GM19099 (cell line): Measurements from ENCODE around the gene STRN.

Experiments
- POLR2A ChIP-seq: IDR thresholded peaks from 3 replicates; pipeline ENCODE4 v1.6.1; 2011; ENCODE audit warnings: low read depth; ENCODE audit not compliant: insufficient read length; ENCODE audit errors: extremely low read depth

STRN gene, protein sequence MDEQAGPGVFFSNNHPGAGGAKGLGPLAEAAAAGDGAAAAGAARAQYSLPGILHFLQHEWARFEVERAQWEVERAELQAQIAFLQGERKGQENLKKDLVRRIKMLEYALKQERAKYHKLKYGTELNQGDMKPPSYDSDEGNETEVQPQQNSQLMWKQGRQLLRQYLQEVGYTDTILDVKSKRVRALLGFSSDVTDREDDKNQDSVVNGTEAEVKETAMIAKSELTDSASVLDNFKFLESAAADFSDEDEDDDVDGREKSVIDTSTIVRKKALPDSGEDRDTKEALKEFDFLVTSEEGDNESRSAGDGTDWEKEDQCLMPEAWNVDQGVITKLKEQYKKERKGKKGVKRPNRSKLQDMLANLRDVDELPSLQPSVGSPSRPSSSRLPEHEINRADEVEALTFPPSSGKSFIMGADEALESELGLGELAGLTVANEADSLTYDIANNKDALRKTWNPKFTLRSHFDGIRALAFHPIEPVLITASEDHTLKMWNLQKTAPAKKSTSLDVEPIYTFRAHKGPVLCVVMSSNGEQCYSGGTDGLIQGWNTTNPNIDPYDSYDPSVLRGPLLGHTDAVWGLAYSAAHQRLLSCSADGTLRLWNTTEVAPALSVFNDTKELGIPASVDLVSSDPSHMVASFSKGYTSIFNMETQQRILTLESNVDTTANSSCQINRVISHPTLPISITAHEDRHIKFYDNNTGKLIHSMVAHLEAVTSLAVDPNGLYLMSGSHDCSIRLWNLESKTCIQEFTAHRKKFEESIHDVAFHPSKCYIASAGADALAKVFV

DNA sequence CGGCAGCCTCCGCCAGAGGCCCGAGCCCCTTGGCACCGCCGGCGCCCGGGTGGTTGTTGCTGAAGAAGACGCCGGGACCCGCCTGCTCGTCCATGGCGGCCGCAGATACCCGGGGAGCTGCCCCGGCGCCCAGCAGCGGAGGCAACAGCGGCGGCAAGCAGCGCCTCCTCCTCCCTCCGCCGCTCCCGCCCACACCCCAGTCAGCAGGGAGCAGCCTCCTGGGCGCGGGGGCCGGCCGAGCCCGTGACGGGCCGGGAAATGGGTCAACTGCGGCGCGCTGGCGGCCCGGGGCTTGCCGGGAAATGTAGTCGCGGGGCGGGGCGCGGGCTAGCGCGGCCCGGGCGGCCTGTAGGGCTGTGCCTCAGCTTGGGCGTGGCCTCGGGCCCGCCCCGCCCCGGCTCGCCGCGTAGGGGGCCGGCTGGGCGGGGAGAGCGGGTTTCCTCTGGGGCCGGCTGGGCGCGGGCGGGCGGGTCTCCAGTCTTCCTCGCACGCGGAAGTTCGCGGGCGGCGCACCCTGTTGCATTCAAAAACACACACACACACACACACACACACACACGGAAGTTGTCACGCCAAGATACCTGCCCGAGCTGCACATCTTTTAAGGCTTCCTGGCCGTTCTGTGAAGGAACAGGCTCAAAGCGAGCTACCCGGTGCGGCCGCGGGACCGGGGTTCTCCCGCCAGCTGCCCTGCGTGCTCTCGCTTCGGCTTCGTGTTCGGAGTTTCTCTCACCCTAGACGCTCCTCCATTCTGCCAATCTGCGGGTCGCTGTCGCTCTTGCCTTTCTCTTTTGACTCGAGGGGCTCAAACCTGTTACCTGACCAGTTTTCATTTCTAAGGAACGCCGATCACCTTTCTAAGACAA is at the start of gene STRN:
TSS of gene STRN (minus strand) at position 167 of the 866 bp plus-strand sequence. CDS start at position 94, 73 bp downstream.
- TF ChIP-seq POLR2A: peak; percentile 90

DNA sequence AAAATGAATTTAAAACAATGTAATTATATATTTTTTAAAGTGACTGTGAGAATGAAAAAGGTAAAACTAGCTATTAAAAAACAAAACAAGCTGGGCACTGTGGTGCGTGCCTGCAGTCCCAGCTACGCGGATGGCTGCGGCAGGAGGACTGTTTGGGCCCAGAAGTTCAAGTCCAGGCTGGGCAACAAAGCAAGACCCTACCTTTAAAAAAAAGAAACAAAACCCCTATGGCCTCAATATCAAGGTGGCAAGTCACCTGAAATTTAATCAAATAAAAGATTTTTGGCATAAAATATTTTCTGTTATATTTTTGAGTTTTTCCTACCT is 46.9 kb upstream of the STRN start:
- no peak for TF ChIP-seq POLR2A

DNA sequence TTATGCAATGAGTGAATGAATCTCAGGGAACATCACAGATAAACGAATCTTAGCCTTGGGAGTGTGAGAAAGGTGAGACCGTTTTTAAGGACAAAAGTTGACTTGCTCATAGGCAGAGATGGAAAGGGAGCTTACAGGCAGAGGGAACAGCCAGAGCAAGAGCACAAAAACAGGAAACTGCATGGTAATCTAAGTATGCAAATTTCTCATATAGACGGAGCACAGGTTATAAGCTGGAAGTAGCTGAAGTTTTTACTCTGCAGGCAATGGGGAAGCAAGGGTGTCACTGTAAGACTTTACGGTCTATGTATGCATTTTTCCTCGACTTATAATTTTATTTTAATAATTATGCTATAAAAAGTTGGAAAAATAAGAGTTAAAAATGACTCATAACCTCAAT is 44.8 kb upstream of the STRN start:
- no peak for TF ChIP-seq POLR2A

DNA sequence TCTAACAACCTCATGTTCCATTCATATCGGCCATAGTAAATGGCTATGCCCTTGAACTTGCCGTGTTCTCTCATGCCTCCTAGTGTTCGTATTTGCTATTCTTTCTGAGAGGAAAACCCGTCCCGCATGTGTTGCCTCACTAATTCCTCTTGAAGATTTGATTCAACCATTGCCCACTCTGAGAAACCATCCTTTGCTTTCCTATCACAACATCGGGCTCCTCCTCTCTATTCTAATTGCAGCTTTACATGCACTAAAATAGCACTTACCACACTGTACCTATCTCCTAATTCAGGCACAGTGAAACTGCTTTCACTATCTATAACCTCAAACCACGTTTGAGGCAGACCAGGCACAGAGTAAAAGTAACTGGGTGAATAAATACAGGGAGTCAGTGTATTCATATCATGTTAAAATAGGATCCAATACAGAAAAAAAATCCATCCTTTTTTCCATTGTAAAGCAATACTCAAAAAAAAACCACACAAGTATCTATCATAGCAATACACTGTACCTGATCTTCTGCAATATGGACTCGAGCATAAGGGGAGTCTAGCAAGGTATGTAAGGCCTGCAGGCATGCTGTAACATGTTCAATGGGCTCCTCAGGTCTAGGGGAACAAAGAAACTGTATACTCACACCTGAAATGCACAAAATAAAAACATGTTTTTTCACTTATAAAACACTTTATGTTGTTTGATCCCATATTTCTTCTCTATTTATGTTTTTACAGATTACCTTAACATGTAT is 39.0 kb upstream of the STRN start:
- no peak for TF ChIP-seq POLR2A

DNA sequence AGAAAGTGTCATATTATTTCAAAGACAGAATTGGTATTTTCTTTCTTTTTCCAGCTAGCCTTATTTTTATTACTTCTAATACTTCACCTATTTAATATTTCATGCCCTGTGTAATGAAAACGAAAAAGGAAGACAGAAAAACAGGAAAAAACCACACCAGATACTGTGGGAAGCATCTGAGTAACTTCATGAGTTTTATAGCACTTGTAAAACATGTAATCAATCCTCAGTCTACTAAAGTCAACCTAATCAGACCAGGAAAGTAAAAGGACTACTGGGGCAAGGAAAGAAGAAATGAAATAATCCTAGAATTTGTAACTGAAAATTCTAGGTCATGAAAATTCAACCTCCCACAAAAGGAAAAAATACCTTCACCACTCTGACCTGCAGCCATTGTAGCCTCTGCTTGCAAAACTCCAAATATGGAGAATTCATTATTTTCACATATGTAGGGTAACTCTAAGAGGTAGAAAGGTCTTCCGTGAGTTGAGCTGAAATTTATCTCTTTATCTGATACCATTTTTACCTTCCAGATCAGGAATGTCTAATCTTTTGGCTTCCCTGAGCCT is 34.7 kb upstream of the STRN start:
- no peak for TF ChIP-seq POLR2A

DNA sequence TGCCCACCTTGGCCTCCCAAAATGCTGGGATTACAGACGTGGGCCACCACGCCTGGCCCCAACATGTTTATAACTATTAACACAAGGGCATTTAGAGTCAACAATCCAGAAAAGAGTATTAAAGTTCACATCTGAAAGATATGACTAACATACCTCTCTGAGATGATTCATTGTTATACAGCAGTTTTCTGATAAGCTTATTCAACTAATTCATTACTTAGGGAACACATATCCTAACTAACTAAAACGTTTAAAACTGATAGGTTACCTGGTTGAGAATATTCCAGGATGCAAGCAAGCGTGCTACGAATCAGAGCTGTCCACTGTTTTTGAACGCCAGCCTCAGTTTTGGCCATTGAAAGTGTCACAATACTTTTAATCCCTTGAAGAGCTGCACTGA is 34.0 kb upstream of the STRN start:
- no peak for TF ChIP-seq POLR2A

DNA sequence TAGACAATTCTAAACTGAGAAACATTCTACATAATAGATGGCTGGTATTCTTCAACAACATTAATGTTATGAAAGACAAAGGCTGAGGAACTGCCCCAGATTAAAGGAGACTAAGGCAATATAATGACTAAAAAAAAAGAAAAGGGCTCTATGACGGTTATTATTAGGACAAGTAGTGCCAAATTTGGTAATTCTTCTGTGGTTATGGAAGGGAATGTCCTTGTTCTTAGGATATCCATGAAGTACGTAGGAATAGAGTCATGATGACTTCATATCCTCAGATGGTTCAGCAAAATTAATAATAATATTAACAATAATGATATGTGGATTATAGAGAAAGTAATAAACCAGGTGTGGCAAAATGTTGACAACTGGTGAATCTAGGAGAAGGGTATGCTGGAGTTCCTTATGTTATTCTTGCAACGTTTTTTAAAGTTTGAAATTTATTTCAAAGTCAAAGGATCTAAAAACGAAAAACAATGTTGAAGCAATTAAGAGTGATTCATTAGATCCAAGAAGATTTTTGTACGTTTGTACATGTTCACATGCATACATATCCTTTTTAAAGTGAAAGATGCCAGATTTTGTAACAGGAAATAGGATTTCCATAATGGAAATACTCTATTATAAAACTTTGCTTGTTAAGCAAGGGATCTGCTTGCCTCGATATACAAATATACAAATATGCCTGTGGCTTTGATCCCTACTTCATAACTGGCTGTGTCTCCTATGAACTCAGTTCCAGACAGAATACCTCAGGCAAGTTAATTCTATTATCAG is 27.7 kb upstream of the STRN start:
- TF ChIP-seq POLR2A: no peak

DNA sequence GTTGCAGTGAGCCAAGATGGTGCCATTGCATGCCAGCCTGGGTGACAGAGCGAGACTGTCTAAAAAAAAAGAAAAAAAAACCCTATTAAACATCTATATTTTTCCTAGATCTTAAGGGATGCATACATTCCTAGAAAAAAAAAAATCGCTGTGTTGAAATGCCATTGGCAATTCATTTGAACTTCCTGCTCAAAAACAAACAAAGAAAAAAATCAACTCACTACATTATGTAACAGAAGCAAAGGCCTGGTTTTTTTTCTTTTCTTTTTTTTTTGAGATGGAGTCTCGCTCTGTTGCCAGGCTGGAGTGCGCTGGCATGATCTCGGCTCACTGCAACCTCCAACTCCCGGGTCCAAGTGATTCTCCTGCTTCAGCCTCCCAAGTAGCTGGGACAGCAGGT is 21.7 kb upstream of the STRN start:
- TF ChIP-seq POLR2A: no peak

DNA sequence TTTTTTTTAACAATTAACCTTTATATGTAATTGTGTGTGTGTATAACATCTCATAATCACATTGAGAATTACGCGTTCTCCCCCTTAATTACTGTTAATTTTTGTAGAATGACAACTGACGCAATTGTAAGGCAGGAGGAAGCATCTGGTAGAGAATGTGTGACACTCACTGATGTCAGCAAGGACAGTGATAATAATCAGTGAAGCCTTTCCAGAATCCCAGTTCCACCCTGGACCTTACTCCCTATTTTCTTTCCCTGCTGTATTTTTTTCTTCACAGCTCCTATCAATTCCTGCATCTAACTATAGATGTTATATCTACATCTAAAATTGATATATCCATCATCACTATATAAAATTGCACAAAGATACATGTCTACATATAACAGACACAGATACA is 16.1 kb upstream of the STRN start:
- no peak for TF ChIP-seq POLR2A

DNA sequence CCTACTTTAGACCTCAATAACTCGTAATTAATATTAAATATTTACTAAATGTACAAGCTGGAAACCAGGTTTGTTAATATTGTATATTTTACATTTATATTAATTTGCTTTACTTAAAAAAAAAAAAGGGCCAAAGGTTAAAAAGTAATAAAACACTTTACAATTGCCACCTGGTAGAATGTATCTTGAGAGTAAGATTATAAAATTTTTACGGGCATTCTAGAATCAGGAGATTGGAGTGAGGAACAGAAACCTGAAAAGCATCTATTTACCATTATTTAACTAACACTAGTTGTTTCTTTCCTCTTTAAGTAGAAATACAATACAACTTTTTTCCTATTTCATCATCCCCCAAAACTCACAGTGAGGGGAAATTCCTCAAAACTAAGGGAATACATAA is 15.6 kb upstream of the STRN start:
- TF ChIP-seq POLR2A: no peak

DNA sequence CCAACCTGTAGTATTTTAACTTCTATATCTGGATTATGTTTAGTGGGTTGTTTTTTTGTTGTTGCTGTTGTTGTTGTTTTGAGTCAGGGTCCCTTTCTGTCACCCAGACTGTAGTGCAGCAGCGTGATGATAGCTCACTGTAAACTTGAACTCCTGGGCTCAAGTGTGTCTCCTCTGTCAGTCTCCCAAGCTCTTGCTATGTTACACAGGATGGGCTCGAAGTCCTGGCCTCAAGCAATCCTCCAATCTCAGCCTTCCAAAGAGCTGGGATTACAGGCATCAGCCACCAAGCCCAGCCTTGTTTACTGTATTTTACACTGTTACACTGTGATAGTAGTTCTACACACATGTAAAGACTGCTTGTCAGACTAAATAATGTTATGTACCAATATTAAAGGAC is 9.7 kb upstream of the STRN start:
- TF ChIP-seq POLR2A: no peak

DNA sequence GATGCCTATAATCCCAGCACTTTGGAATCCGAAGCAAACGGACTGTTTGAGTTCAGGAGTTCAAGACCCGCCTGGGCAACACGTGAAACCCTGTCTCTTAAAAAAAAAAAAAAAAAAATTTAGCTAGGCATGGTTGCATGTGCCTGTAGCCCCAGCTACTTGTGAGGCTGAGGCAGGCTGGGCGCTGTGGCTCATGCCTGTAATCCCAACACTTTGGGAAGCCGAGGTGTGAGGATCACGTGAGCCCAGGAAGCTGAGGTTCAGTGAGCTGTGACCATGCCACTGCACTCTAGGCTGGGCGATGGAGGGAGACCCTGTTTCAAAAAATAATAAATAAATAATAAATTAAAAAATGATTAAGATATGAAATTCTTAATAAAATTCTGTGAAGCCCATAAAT is 9.0 kb upstream of the STRN start:
- TF ChIP-seq POLR2A: no peak

DNA sequence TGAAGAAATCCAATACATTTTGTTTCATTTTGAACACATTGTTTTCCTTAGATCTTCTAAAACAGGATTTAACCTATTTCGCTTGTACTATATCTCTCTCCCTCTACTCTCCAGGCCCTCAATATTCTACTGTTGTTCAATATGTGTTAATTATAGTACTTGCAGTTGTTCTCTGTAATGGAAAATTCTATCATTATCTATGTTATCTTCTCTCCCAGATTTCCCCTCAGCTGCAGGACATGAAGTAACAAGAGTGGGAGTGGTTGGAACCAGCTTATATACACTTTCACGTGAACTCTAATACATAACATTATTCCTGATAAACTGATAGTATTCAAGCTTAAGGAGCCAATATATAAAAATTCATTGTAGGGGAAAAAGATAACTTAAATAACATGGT is 7.0 kb upstream of the STRN start:
- no peak for TF ChIP-seq POLR2A

DNA sequence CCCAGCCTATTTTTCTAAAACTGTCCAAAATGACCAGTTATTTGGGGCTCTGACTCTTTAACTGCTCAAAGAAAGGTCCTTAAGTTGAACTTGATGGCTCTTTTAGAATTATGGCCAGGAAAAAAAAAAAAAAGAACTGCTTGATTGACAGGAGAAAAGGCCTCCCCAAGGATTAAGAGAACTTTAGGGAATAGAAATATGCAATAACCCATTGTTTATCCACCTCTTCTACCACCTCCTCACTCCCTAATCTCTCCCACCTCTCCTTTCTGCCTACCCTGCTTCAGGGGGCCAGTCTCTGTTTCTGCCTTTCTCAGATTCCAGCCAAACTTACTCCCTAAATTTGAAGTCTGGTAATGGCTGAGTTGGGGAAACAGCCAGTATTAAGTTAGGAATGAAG is 5.7 kb upstream of the STRN start:
- TF ChIP-seq POLR2A: no peak

DNA sequence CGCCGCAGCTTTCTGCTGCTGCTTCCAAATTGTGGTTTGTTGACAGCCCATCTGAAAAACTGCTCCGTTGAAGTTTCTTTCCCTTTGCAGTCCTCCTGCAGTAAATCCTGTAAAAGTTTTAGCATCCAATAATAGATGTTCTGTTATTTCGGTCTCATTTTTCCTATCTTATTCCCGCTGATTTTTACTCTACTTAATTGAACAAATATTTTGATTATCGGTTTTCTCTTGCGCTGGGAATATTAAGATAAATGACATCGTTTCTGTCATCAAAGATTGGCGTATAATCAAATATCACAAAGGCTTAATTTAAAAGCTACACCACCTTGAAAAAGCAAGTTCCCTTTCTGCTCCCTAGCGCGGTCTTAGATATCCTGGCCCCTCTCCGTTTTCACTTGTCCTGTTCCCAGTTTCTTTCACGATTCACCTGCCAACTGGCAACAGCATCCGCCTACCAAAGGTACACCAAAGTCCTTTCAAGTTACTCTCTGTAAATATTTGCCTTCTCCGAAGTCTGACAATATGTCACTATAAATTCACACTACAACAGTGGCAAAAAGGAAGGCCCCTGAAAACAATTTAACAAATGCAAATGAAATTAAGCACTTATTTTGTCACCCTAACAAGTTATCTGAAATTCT is 1.0 kb upstream of the STRN start:
- TF ChIP-seq POLR2A: no peak
